NT2/D1 (cell line): Measurements from ENCODE around the gene LATS1.

ENCODE experiments used
- DNase-seq: peaks from one replicate; pipeline ENCODE4 v3.0.0-alpha.2; 2011; ENCODE audit warnings: low read depth, low spot score
- H3K27me3 ChIP-seq: 2 replicates; pipeline ENCODE4 v1.6.0; 2011; ENCODE audit warnings: mild to moderate bottlenecking; ENCODE audit not compliant: insufficient read length, insufficient read depth
- H3K36me3 ChIP-seq: 2 replicates; pipeline ENCODE4 v1.6.1; 2011; ENCODE audit warnings: mild to moderate bottlenecking, low read length, mixed read lengths; ENCODE audit not compliant: insufficient read depth, insufficient read length
- H3K4me1 ChIP-seq: 2 replicates; pipeline ENCODE4 v1.5.1; 2011; ENCODE audit not compliant: insufficient read depth, insufficient read length
- H3K4me3 ChIP-seq: 2 replicates; pipeline ENCODE4 v1.5.1; 2011; ENCODE audit warnings: low read depth; ENCODE audit not compliant: insufficient read length
- H3K9ac ChIP-seq: 2 replicates; pipeline ENCODE4 v1.6.0; 2011; ENCODE audit warnings: low read depth; ENCODE audit not compliant: insufficient read length
- H3K9me3 ChIP-seq: 2 replicates; pipeline ENCODE4 v1.5.1; 2011; ENCODE audit warnings: mild to moderate bottlenecking, low read length; ENCODE audit not compliant: insufficient read depth
- SUZ12 ChIP-seq: IDR thresholded peaks from 2 replicates; pipeline ENCODE4 v1.6.1; 2011; ENCODE audit not compliant: insufficient read length, insufficient read depth; ENCODE audit errors: extremely low read depth
- YY1 ChIP-seq: IDR thresholded peaks from 2 replicates; pipeline ENCODE4 v1.6.1; 2011; ENCODE audit not compliant: insufficient read length, insufficient read depth
- ZNF274 ChIP-seq: IDR thresholded peaks from 2 replicates; pipeline ENCODE4 v1.6.1; 2011; ENCODE audit warnings: mild to moderate bottlenecking, low read depth, low read length

Gene LATS1

GRCh38 chr6:149628875-149629510, 88.9 kb downstream of the LATS1 start:
- no peak for DNase-seq
- Histone ChIP-seq H3K4me3 (no peak overlapping the region), H3K36me3 (no peaks in the 10 kb centered on the region), H3K27me3 (no peaks in the 10 kb centered on the region), H3K9ac (no peak overlapping the region), H3K9me3 (no peaks in the 10 kb centered on the region), H3K4me1 (no peaks in the 10 kb centered on the region)
- no peak for TF ChIP-seq ZNF274
- no peak for TF ChIP-seq SUZ12
- TF ChIP-seq YY1, result no peak

GRCh38 chr6:149627672-149628071, 90.2 kb downstream of the LATS1 start:
- DNase-seq, result no peak
- H3K4me3 ChIP-seq, result no peak overlapping the region
- no peak overlapping the region for H3K9ac ChIP-seq
- H3K4me1 ChIP-seq, result no peaks in the 10 kb centered on the region
- peaks cover 2% of the 10 kb centered on the region for H3K36me3 ChIP-seq
- H3K9me3 ChIP-seq, result no peaks in the 10 kb centered on the region
- no peaks in the 10 kb centered on the region for H3K27me3 ChIP-seq
- TF ChIP-seq ZNF274 (no peak), YY1 (no peak), SUZ12 (no peak)

- no peak for DNase-seq
- Histone ChIP-seq H3K9me3 (peaks cover 5% of the 10 kb centered on the region; the same call in 1 of the 2 replicates), H3K9ac (no peak overlapping the region), H3K27me3 (no peaks in the 10 kb centered on the region), H3K36me3 (no peaks in the 10 kb centered on the region), H3K4me3 (no peak overlapping the region), H3K4me1 (no peaks in the 10 kb centered on the region)
- TF ChIP-seq SUZ12 (no peak), YY1 (no peak), ZNF274 (no peak)
These were observed 102.1 kb downstream of the LATS1 start for GRCh38 chr6:149615805-149616204.

GRCh38 chr6:149614337-149614736, 103.6 kb downstream of the LATS1 start:
- no peak for DNase-seq
- no peaks in the 10 kb centered on the region for H3K27me3 ChIP-seq
- peaks cover 5% of the 10 kb centered on the region; the same call in 1 of the 2 replicates for H3K9me3 ChIP-seq
- H3K4me3 ChIP-seq, result no peak overlapping the region
- H3K36me3 ChIP-seq, result no peaks in the 10 kb centered on the region
- H3K4me1 ChIP-seq, result no peaks in the 10 kb centered on the region
- TF ChIP-seq YY1, result no peak
- no peak for TF ChIP-seq SUZ12
- TF ChIP-seq ZNF274, result no peak
- no peak overlapping the region for H3K9ac ChIP-seq

- Histone ChIP-seq H3K4me1 (no peaks in the 10 kb centered on the region), H3K36me3 (peaks cover 3% of the 10 kb centered on the region), H3K9me3 (peaks cover 4% of the 10 kb centered on the region; the same call in 1 of the 2 replicates), H3K27me3 (no peaks in the 10 kb centered on the region), H3K9ac (no peak overlapping the region), H3K4me3 (no peak overlapping the region)
- no peak for DNase-seq
- TF ChIP-seq YY1 (no peak), ZNF274 (no peak), SUZ12 (no peak)
These were observed 109.4 kb downstream of the LATS1 start for GRCh38 chr6:149608381-149608982.
